Dedifferentiated amniotic fluid mesenchymal stem cell (primary cell): Measurements from ENCODE around the gene CCDC6.
"Not testable (repeated sequence)": the region's sequence is repeated elsewhere in the genome, so short reads cannot be mapped to it uniquely, and the experiment has no call there.

Source experiments
- DNase-seq: peaks from one replicate; pipeline ENCODE4 v3.0.0-alpha.2; 2016; ENCODE audit errors: extremely low spot score

The CCDC6 gene

DNA sequence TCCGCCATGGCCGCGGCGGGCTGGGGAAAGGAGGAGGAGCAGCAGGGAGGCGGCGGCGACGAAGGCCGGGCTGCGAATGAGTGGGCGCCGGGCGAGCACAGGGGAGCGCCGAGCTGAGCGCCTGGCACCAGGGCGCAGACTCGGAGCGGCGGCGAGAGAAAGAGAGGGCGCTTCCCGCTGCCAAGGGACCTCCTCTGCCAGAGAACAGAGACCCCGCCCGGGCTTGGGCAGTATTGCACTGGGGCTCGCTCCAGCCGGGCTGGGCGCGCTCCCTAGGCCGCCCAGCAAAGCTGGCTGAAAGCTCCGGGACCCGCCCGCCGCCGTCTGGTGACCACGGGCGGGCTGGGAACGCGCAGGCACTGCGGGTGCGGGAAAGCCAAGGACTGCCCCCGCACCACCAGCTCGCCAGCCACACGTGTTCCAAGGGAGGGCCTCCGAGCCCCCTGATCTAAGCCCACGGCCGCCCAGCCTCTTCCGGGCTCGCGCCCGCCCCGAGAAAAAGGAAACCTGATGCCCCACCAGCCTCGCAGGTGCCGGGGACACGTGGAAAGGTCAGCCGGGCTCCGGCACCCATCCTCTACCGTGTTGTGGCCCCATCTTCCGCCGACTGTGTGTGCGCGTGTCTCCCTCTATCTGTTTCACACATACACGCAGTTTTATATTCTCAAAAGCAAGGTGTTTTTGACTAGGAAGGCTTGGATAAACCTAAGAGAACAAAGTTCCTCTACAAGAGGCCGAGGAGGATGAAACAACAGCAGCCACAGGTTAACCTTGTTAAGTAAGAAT is at the start of gene CCDC6:
CCDC6 (minus strand) TSS at position 140 of the 786 bp plus-strand sequence; CDS start at position 8, 132 bp downstream.
- peak; percentile 95 for DNase-seq

DNA sequence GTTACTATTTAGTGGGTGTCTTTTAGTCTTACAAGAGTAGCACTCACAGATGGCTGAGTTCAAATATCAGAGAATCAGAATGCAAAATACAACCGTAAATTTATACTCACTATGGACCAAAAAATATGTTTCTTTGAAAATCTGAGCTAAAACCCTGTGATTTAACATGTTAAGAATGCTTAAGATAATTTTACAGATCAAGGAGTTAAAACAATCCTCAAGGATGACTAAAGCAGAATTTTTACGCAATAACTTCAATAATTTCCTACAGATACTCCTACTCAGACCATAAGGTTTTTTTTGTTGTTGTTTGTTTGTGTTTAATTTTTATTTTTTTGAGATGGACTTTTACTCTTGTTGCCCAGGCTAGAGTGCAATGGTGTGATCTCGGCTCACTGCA is 47.9 kb upstream of the CCDC6 start:
- no peak for DNase-seq

DNA sequence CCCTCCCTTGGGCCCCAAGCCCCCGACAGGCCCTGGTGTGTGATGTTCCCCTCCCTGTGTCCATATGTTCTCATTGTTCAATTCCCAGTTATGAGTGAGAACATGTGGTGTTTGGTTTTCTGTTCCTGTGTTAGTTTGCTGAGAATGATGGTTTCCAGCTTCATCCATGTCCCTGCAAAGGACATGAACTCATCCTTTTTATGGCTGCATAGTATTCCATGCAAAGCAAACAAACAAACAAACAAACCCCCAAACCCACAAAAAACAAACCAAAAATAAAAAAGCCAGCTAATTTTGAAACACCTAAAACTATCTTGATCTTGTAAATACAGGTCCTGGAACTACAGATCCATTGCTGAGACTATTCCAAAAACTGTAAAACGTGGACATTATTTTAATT is 47.4 kb upstream of the CCDC6 start:
- not testable (repeated sequence) for DNase-seq

DNA sequence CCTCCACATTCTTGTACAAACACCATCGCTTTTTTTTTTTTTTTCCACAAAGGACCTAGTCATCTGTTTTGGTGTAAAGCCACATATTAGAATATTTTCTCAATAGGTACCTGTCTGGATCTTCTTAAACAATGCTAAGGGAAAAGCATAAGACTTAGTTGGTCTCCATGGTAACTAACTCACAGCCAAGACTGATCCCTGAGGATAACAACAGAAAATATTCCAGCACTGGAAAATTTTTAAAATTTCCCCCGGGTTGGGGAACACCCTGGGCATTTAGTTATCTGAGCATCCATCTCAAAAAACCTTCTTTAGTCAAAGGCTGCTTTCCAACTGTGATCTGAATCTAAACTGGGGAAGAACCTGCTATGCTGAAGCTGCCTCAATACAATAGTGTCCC is 43.7 kb upstream of the CCDC6 start:
- DNase-seq, result no peak

DNA sequence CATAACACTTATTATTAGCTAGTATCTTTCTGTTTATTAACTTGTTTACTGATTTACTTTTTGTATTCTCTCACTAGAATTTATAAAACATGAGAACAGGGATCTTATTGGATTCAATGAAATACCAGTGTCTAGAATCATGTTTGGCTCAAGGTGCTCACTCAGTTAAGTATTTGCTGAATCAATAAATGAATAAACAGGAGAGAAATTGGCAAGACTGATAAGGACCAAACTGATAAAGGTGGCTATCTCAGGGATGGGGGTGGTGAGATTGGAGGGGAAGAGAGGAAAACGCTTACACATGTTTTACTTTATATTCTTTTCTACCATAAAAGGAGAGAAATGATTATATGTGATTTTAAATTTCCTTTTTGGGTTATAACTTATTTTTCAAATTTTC is 43.3 kb upstream of the CCDC6 start:
- DNase-seq, result no peak

DNA sequence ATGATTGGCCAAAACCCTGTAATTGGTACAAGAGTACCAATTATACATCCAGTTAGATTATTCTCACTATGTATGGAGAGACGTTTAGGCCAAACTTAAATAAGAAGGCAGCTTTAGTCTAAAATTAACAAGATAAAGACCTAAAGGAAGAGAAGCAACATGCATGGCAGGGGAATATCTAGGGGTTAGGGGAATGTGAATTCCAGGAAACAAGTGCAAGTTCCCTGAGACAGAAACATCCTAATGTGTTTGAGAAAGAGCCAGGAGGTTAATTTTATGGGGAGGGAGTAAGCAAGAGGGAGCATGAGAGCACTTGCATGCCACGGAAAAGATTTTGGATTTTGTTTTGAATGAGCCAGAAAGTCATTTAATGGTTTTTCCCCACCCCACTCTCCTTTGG is 39.6 kb upstream of the CCDC6 start:
- no peak for DNase-seq

DNA sequence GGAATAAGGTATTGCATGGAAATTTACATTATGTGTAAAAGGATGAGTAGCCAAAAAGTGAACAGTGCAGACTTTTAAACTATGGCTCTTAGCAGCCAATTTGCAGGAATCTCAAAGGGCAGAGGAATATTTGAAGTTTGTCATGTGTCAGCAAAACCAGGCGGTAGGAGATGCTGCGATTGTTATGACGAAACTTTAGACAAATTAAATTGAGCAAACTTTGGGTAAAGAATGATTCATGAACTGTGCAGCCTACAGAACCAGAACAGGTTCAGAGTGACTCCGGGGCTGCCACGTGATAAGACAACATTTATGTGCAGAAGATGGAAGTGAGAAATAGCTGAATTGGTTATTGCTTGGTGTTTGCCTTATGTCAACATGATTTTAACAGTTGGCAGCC is 39.2 kb upstream of the CCDC6 start:
- no peak for DNase-seq

DNA sequence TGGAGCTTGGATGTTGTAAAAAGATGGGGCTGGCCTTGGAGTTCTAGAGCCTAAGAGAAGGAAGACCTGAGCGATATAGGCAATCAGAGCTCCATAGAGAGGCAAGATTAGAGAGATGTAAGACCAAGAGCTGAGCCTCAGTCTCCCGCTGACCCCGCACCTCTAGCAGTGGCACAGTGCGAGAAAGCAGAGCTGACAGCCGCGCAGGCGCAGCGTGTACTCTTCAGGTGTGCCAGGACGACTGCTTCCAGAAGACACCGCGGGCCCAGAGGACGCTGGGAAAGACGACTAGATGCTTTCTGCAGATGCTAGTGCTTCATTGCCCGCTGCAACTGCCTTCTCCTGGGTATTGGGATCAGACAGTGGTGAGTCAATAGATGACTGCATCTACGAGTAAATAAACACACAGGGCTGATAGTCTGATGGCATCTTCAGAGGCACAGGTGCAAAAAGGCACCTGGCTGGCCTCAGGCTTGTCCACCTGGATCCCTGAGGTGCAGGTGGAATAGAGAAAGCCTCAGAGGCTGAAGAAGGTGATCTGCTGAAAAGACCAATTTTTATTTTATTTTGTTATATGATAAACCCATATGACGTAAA is 38.1 kb upstream of the CCDC6 start:
- DNase-seq, result no peak

DNA sequence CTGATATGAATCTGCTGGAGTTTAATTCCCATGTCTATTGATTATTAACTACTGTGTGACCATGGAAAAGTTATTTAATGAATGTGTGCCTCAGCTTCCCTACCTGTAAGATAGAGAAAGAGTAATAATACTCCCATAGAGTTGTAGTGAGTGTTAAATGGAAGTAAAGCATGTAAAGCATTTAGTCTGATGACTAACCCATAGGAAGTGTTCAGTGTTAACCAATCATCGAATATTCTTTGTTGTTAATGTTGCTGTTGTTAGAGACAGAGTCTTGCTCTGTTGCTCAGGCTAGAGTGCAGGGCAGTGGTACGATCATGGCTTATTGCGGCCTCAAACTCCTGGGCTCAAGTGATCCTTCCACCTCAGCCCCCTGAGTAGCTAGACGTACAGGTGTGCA is 36.2 kb upstream of the CCDC6 start:
- DNase-seq, result no peak

DNA sequence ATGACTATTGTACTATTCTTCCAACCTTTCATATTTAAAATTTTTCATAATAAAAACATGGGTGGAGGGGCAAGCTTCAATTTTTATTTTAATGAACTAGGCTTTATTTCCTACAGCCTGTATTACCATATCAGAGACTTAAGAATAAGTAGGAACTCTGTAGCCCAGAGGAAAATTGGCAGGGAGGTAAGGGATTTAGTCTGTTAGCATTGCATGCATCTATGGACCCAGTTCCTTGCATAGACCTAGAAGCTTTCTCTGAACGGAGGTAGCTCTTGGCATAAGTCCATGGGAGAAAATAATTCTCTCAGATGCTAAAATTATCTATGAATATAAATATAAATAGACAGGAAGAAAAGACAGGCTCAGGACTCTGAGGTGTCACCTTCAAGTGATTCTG is 31.4 kb upstream of the CCDC6 start:
- no peak for DNase-seq

DNA sequence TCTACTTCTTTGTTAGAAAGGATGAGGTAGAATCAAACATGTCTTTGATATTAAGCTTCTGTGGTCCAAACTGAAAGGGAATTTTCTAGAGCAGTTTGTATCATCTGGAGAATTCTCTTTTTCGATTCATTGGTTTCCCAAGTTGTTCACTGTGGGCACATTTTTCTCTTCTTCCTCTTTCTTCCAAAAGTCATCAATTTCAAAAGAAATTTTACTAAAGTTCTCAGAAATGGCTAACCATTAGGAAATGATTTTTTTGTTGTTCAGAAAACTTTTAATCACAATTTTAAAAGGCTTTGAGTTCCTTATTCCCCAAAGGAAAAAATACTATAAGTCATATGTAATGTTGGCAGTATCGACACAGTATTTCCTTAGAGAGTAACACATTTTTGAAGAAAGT is 28.3 kb upstream of the CCDC6 start:
- DNase-seq, result no peak

DNA sequence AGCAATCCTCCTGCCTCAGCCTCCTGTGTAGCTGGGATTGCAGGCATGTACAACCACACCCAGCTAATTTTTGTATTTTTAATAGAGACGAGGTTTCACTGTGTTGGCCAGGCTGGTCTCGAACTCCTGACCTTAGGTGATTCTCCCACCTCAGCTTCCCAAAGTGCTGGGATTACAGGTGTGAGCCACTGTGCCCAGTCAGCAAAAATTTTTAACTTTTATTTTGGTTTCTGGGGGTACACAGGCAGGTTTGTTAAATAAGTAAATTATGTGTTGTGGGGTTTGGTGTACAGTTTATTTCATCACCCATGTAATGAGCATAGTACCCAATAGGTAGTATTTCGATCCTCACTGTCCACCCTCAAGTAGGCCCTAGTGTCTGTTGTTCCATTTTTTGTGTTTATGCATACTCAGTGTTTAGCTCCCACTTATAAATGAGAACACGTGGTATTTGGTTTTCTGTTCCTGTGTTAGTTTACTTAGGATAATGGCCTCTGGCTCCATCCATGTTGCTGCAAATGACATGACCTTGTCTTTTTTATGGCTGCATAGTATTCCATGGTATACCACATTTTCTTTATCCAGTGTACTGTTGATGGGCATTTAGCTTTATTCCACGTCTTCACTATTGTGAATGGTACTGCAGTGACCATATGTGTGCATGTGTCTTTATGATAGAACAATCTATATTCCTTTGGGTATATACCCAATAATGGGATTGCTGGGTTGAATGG is 24.6 kb upstream of the CCDC6 start:
- not testable (repeated sequence) for DNase-seq

DNA sequence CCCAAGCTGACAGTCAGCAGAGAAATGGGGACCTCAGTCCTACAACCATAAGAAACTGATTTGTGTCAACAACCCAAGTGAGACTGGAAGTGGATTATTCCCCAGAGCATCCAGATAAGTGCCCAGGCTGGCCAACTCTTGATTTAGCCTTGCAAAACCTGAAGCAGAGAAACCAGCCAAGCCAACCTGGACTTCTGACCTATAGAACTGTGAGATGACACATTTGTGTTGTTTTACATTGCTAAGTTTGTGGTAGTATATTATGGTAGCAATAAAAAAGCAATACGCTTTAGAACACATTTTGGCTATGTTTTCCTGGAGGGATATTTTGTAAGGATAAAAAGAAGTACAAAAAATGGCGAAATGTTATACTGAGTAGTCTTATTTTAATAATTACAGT is 19.7 kb upstream of the CCDC6 start:
- DNase-seq, result no peak

DNA sequence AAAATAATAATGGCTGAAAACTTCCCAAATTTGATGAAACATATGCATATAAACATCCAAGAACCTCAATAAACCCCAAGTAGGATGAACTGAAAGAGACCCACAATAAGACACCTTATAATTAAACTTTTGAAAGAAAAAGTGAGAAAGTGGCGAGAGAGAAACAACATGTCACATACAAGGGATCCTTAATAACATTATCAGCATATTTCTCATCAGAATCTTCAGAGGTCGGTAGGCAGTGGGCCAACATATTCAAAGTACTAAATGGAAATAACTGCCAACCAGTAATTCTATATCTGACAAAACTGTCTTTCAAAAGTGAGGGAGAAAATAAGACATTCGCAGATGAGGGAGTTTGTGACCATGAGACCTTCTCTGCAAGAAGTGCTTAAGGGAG is 16.6 kb upstream of the CCDC6 start:
- DNase-seq, result no peak

DNA sequence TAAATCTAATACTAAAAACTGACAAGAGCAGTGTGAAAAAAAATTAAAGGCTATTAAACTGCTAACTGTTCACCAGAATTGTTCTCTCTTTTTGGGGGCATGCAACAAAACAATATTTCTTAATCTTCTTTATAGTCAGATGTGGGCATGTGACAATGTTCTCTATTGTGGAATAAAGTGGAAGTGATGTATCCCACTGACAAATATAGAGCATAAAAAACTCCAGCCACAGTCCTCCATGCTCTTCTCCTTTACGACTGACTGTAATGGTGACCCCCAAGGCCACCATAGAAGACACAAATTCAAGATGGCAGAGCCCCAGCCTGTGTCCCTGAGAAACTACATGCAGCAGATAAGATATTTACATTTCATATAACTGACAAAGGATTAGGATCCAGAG is 11.6 kb upstream of the CCDC6 start:
- no peak for DNase-seq

DNA sequence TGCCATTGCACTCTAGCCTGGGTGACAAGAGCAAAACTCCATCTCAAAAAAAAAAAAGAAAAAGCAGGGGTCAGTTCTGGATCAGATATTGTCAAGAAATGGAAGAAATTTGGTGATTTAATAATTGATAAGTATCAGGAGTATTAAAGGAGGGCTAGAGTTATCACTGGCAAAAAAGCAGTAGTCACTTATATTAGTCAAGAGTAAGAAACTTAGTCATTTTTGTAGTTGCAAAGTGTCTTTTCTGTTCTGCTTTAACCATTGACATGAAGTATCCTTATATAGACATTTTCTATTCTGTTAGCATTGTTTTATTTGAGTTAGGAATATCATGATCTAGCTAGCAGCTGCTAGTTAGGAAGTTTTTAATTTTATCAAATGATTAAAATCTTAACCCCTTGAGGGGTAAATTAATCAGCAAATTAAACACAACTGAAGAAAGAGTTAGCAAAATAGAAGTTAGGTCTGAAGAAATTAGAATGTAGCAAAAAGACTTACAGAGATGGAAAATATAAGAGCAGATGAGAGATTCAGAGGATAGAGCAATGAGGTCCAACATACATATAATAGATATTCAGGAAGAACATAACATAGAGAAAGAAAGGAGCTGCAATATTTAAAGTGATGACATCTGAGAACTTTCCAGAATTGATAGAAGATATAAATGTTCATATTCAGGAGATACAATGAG is 7.3 kb upstream of the CCDC6 start:
- DNase-seq, result no peak

DNA sequence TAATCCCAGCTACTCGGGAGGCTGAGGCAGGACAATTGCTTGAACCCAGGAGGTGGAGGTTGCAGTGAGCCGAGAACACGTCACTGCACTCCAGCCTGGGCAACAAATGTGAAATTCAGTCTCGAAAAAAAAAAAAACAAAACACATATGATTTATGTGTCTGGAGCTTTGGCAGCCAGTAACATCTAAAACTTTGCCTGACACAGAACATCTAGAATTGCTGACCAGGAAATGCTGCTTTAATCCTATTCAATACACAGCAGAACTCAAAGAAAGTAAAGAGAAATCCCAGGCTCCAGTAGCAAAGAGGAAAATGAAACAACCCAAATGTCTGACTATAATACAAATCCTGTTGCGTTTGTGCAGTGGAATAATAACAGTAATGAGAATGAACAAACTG is 4.5 kb upstream of the CCDC6 start:
- DNase-seq, result no peak

DNA sequence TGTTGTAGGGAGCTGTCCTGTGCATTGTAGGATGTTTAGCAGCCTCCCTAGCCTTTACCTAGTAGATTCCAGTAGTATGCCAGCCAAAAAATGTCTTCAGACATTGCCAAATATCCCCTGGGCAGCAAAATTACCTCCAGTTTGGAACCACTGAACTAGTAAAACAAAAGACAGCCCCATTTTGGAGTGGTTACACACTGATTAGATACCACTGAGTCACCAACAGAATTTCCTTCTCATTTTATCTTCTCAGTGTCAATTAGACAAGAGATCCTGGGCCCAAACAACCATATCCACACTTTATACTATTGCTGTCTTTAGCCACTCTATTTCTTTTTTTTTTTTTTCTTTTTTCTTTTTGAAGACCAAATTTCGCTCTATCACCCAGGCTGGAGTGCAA is 3.5 kb upstream of the CCDC6 start:
- no peak for DNase-seq

DNA sequence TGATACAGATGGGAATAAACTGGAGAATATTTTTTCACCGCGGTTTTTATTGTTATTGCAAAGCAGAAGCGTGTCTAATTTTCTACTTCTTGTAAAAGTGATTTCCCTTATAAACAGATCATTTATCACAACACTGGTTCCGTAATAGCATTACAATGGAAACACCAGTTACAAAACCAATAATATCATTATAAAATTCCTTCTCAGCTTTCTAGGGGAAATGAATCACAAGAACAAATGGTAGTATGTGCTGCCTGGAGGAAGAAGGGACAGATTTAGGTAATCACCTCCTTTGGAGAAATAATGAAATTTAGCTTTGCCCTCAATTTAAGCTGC is 2.4 kb upstream of the CCDC6 start:
- DNase-seq, result no peak

DNA sequence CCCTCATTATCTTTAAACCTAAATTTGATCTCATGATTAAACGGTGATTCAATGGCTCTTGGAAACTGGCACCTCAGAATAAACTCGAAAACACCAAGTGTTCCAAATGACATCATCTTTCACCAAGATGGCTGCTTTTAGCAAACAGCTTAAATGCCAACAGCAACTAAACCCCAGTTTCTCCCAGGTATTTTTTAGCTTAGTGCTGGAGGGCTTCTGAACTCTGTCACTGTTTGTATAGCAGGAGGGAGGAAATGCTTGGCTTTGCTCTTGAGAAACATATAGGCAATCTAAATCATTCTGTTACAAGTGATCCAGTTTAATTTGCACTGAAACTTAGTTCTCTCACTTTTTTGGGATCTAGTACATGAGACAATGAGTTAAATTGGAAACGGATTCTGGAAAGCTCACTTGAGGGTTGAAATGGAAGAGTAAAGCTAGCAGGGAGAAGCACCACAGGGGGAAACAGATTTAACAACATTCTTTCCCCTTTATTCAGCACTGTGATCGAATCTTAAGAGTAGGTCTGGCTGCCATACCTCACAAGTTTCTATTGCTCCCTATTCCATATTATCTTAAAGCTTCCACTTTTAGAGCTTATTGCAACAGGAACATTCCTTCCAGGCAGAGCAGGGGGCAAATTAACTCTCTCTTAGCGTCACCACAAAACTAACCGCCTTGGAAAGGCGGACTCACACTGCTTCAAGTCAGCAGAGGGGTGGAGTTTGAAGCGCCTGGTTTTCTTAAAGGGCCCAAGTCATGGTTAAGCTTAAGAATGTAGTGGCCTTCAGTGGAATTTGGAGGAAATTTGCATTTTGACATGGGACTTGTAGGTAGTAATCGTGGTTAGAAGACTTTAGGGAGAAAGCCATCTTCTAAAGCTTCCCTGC is 1.8 kb upstream of the CCDC6 start:
- peak; percentile 78 for DNase-seq

DNA sequence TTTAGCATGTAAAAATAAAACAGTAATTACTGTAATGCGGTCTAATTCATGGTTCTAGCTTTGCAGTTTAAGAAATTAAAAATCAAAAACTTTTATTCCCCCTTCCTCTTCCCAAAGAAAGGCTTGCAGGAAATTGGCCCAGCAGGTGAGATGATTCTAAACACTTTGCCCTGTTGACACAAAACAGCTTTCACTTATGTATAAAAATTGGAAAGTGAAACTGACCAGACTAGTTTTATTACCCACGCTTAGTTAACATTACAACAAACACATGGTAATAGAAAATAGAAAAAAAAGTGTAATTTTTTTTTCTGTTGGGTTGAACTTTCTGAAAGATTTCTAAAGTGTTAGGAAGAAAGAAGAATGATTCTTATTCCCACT is 1.2 kb upstream of the CCDC6 start:
- no peak for DNase-seq
